K562 (cell line): ENCODE measurements around the gene DCLK3. TPM values are rescaled to one million over a fixed set of nuclear protein-coding genes. Genes with fewer than 3 reads are reported as not detected.

Experiments used
- ATAC-seq: fragments of 200-7000 bp; cut with Tn5 transposase; 3 replicates; pipeline ENCODE4 v1.9.1; 2020; ENCODE audit warnings: moderate library complexity
- BruUV-seq: library from RNA; stranded (reverse); fragments of 400-500 nt; replicated peaks from 2 replicates; lab custom pipeline; 2021; lab: Mats Ljungman, UMichigan
- CTCF ChIA-PET: fragments of 300-600 bp; formaldehyde crosslinking; extraction: SDS; loops from one replicate; lab custom pipeline; 2021; ENCODE audit warnings: low intra/inter-chr PET ratio; lab: Yijun Ruan, JAX
- POLR2A ChIA-PET: fragments of 300-600, 350-650 bp; sonication (Branson Sonifier 250); formaldehyde crosslinking; extraction: SDS; loops from one replicate; lab custom pipeline; 2021; ENCODE audit warnings: antibody characterized with exemption, inconsistent platforms; lab: Yijun Ruan, JAX
- DNase-seq, 4 experiments: peaks; one replicate each; pipeline versions ENCODE4 v3.0.0 to v3.0.0-alpha.2; 2011 to 2018; ENCODE audit warnings: low spot score in 3 of 4, mixed read lengths in 3 of 4; ENCODE audit errors: extremely low read depth in 1 of 4
- FAIRE-seq: peaks from 2 replicates; lab custom pipeline; 2011; peaks lifted over from hg19 to GRCh38; lab: Jason Lieb, UNC
- H2AFZ ChIP-seq: 2 replicates; pipeline ENCODE4 v1.6.0; 2011; ENCODE audit warnings: low read depth, low read length, control low read depth, inconsistent platforms
- H3K27ac ChIP-seq: fragments of 200-600 bp; 3 replicates; pipeline ENCODE4 v1.8.0; 2011; ENCODE audit warnings: low read depth, mild to moderate bottlenecking, control low read depth, inconsistent platforms, low read length, moderate library complexity, mixed read lengths; ENCODE audit errors: extremely low read depth
- H3K27me3 ChIP-seq, 2 experiments: fragments of 300-600 bp in 1 of 2; 2 replicates in 1 of 2; 3 replicates in 1 of 2; pipeline versions ENCODE4 v1.6.0 to v1.8.0; 2011; ENCODE audit warnings: inconsistent platforms in 2 of 2, low read length in 2 of 2, mild to moderate bottlenecking in 1 of 2, mixed read lengths in 1 of 2, moderate library complexity in 1 of 2; ENCODE audit not compliant: control insufficient read depth in 2 of 2, insufficient read depth in 2 of 2
- H3K36me3 ChIP-seq: fragments of 300-600 bp; 3 replicates; pipeline ENCODE4 v1.8.0; 2011; ENCODE audit warnings: mild to moderate bottlenecking, low read length, inconsistent platforms; ENCODE audit not compliant: control insufficient read depth, insufficient read depth
- H3K4me1 ChIP-seq, 2 experiments: fragments of 200-600 bp in 1 of 2; replicated peaks in 1 of 2; 2 replicates in 1 of 2; 3 replicates in 1 of 2; pipeline versions ENCODE4 v1.5.1 to v1.8.0; 2011; ENCODE audit warnings: inconsistent platforms in 2 of 2, low read length in 2 of 2, mild to moderate bottlenecking in 1 of 2, mixed read lengths in 1 of 2, moderate library complexity in 1 of 2; ENCODE audit not compliant: control insufficient read depth in 2 of 2, insufficient read depth in 2 of 2
- H3K4me2 ChIP-seq: 2 replicates; pipeline ENCODE4 v1.6.1; 2011; ENCODE audit warnings: low read length, control low read depth, inconsistent platforms, mixed read lengths; ENCODE audit not compliant: insufficient read depth
- H3K4me3 ChIP-seq: fragments of 200-600 bp; sonication (generic), shearing (Covaris generic); 2 replicates; pipeline ENCODE4 v1.5.1; 2016; ENCODE audit warnings: control low read depth, inconsistent platforms
- H3K79me2 ChIP-seq: fragments of 200-600 bp; 3 replicates; pipeline ENCODE4 v1.8.0; 2011; ENCODE audit warnings: low read length, inconsistent platforms; ENCODE audit not compliant: control insufficient read depth, insufficient read depth
- H3K9ac ChIP-seq, 2 experiments: 2 replicates each; pipeline versions ENCODE4 v1.6.0 to v1.6.1; 2011; ENCODE audit warnings: low read depth in 2 of 2, low read length in 2 of 2, control low read depth in 1 of 2, inconsistent platforms in 1 of 2, mild to moderate bottlenecking in 1 of 2, mixed read lengths in 1 of 2; ENCODE audit not compliant: insufficient read depth in 1 of 2
- H3K9me1 ChIP-seq: one replicate; pipeline ENCODE4 v1.6.0; 2011; ENCODE audit warnings: inconsistent platforms, mild to moderate bottlenecking, low read length, moderate library complexity; ENCODE audit not compliant: control insufficient read depth, insufficient read depth
- H3K9me3 ChIP-seq: replicated peaks from 2 replicates; pipeline ENCODE4 v1.5.1; 2011; ENCODE audit warnings: low read depth, low read length, inconsistent platforms; ENCODE audit not compliant: control insufficient read depth, insufficient read depth
- H4K20me1 ChIP-seq: replicated peaks from 2 replicates; pipeline ENCODE4 v1.6.1; 2011; ENCODE audit warnings: low read length, inconsistent platforms, mixed read lengths; ENCODE audit not compliant: control insufficient read depth, insufficient read depth
- C11orf30 ChIP-seq: fragments of 450-650 bp; IDR thresholded peaks from 2 replicates; pipeline ENCODE4 v1.6.1; 2016; ENCODE audit warnings: low read depth, mild to moderate bottlenecking
- CTBP1 ChIP-seq: fragments of 450-650 bp; IDR thresholded peaks from 2 replicates; pipeline ENCODE4 v1.6.1; 2016; ENCODE audit warnings: borderline replicate concordance
- GABPB2 ChIP-seq: fragments of 250-450 bp; sonication (Bioruptor Pico); conservative IDR thresholded peaks from 2 replicates; pipeline ENCODE4 v1.5.1; 2021; ENCODE audit warnings: mild to moderate bottlenecking
- HDAC3 ChIP-seq: fragments of 450-650 bp; IDR thresholded peaks from 2 replicates; pipeline ENCODE4 v1.6.1; 2018; ENCODE audit warnings: borderline replicate concordance, mild to moderate bottlenecking, moderate library complexity; ENCODE audit not compliant: partially characterized antibody
- IRF2 ChIP-seq: sonication (generic); formaldehyde crosslinking; IDR thresholded peaks from 2 replicates; pipeline ENCODE4 v1.8.1; 2022; ENCODE audit warnings: mild to moderate bottlenecking, missing genetic modification reagents
- MYNN ChIP-seq, 2 experiments: sonication (generic); formaldehyde crosslinking in 1 of 2; IDR thresholded peaks; 2 replicates each; pipeline versions ENCODE4 v1.5.0 to v1.6.1; 2016 to 2020; ENCODE audit warnings: antibody characterized with exemption in 1 of 2, missing genetic modification reagents in 1 of 2
- SMARCA5 ChIP-seq: fragments of 450-650 bp; IDR thresholded peaks from 2 replicates; pipeline ENCODE4 v1.6.1; 2016
- SNRNP70 ChIP-seq: fragments of 200-400 bp; formaldehyde crosslinking; optimal IDR thresholded peaks from 2 replicates; pipeline ENCODE3; 2017; ENCODE audit warnings: low read depth, low read length
- ZBTB5 ChIP-seq: fragments of 450-650 bp; IDR thresholded peaks from 2 replicates; pipeline ENCODE4 v1.6.1; 2017; ENCODE audit warnings: antibody characterized with exemption
- ZBTB8A ChIP-seq: fragments of 450-650 bp; IDR thresholded peaks from 2 replicates; pipeline ENCODE4 v1.6.1; 2018; ENCODE audit warnings: mild to moderate bottlenecking, moderate library complexity; ENCODE audit not compliant: partially characterized antibody
- ZNF561 ChIP-seq: fragments of 450-650 bp; formaldehyde crosslinking; conservative IDR thresholded peaks from 2 replicates; pipeline ENCODE4 v1.4.0; 2020; ENCODE audit warnings: mild to moderate bottlenecking, moderate library complexity
- WGBS: fragments of 100-300 bp; shearing (Covaris generic); methylation state at CpG from one replicate; pipeline ENCODE4 v1.1.6; 2016; ENCODE audit warnings: low coverage, mixed read lengths; ENCODE audit not compliant: insufficient coverage; ENCODE audit errors: missing lambda C conversion rate; 5-methylcytosine and 5-hydroxymethylcytosine counted together
- in situ Hi-C: fragments of 300-500 bp; cut with MboI; formaldehyde crosslinking; loops from 4 replicates; pipeline ENCODE4 v1.15.0; 2018; ENCODE audit warnings: inconsistent platforms, mixed read lengths
- intact Hi-C: fragments of 100-400 bp; cut with micrococcal nuclease; formaldehyde crosslinking; loops from 2 replicates; pipeline ENCODE4 v1.14.2; 2022
- polyA plus RNA-seq, 8 experiments: library from polyadenylated mRNA; depleted of rRNA in 4 of 8; stranded (reverse) in 5 of 8; unstranded in 3 of 8; fragments of >200 nt; fragmentation: Nextera tagmentation in 2 of 8; fragmentation: Illumina TruSeq in 1 of 8; extraction: Ambion mirVana in 2 of 8; extraction: Trizol in 1 of 8; gene quantifications; 2 replicates each; pipeline versions ENCODE4 v1.2.1 to v1.2.3, GENCODE V29; 2011 to 2014; ENCODE audit warnings: inconsistent platforms in 1 of 8, missing spikeins in 1 of 8
- total RNA-seq, 7 experiments: library from RNA; depleted of rRNA in 6 of 7; stranded (reverse); fragments of >200 nt in 6 of 7; fragmentation: Illumina TruSeq in 2 of 7; extraction: Trizol in 2 of 7; gene quantifications; 2 replicates each; pipeline versions ENCODE4 v1.2.1 to v1.2.3, GENCODE V29; 2011 to 2021; ENCODE audit warnings: low replicate concordance in 1 of 7
- TF ChIP-seq, protein P1 (sequence below): fragments of 450-650 bp; formaldehyde crosslinking; IDR thresholded peaks from 2 replicates; pipeline ENCODE4 v1.4.0; 2020; ENCODE audit warnings: mild to moderate bottlenecking
- TF ChIP-seq, protein P2 (sequence below): fragments of 450-650 bp; formaldehyde crosslinking; IDR thresholded peaks from 2 replicates; pipeline ENCODE4 v1.4.0; 2022; ENCODE audit warnings: mild to moderate bottlenecking, moderate library complexity
- TF ChIP-seq, protein P3 (sequence below), 2 experiments: fragments of 450-650 bp in 1 of 2; sonication (generic) in 1 of 2; formaldehyde crosslinking in 1 of 2; IDR thresholded peaks in 1 of 2; conservative IDR thresholded peaks in 1 of 2; 2 replicates each; pipeline versions ENCODE4 v1.6.1 to v1.8.1; 2016 to 2023; ENCODE audit warnings: mild to moderate bottlenecking in 2 of 2, moderate library complexity in 2 of 2, inconsistent platforms in 1 of 2, missing genetic modification reagents in 1 of 2

Gene DCLK3
- total and polyA plus RNA-seq, 9 of the 15 experiments (the other 6 are each of a cell fraction or from before 2014, with no cell fraction given) = not detected

DNA sequence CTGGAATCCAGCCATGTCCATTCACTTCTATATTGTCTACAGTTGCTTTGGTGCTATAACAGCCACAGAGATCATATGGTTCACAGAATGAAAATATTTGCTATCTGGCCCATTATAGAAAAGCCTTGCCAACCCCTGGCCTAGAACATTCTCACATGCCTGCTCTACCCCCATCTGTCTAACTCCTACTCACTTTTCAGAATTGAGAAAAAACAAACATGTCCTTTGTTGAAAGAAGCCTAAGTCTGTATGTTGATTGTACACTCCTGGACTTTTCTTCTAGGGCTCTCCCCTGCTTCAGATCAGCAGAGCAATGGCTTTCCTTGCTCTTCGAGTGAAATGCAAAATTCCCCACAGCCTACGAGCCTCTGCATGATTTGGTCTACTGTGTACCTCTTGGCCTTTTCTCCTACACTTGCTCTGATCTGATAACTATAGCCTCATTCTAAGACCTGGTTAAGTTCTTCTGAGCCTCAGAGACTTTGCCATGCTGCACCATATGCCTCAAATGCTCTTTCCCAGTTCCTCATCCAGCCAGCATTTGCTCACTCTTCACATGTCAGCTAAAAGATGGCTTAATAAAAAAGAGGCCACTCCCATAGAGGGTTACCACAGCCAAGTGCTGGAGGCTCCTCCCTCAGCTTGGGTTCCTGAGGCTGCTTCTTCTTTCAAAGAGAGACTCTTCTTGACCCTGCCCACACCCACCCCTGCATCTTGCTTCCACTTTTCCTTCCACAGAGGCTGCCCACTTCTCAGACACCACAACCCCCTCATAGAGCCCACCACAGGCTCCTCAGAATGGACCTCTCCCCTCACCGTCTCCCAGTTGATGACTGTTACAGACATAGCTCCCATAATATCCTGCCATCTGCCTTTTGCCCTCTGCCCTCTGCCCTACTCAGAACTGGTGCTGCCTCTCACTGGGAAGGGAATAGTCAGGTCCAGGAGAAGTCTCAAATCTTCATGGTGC is 22.9 kb upstream of the DCLK3 start (continued):
- TF ChIP-seq ZNF561 (CRISPR knock-in tag) = no peak
- TF ChIP-seq, protein P1, sequence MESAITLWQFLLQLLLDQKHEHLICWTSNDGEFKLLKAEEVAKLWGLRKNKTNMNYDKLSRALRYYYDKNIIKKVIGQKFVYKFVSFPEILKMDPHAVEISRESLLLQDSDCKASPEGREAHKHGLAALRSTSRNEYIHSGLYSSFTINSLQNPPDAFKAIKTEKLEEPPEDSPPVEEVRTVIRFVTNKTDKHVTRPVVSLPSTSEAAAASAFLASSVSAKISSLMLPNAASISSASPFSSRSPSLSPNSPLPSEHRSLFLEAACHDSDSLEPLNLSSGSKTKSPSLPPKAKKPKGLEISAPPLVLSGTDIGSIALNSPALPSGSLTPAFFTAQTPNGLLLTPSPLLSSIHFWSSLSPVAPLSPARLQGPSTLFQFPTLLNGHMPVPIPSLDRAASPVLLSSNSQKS (CRISPR knock-in tag) = no peak
- TF ChIP-seq HDAC3 = no peak
- TF ChIP-seq, protein P2, sequence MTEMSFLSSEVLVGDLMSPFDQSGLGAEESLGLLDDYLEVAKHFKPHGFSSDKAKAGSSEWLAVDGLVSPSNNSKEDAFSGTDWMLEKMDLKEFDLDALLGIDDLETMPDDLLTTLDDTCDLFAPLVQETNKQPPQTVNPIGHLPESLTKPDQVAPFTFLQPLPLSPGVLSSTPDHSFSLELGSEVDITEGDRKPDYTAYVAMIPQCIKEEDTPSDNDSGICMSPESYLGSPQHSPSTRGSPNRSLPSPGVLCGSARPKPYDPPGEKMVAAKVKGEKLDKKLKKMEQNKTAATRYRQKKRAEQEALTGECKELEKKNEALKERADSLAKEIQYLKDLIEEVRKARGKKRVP = no peak
- TF ChIP-seq, all 486 proteins: peak for 0

- ATAC-seq (no peak), FAIRE-seq (no peak), DNase-seq (no peak)
- H3K27me3 ChIP-seq = no peaks in the 10 kb centered on the region
- no peak overlapping the region for H3K27ac ChIP-seq
- no peak overlapping the region for H2AFZ ChIP-seq
- H3K4me2 ChIP-seq = no peak overlapping the region
- no peaks in the 10 kb centered on the region for H3K36me3 ChIP-seq
- CTCF ChIA-PET = no interaction called here
- no peaks in the 10 kb centered on the region for H3K9me3 ChIP-seq
- H3K9ac ChIP-seq = no peak overlapping the region
- WGBS = 0% methylated on average over 3 of the region's 3 CpGs
- H3K9me1 ChIP-seq = no peaks in the 10 kb centered on the region
- intact Hi-C loops (no loop called here), in situ Hi-C loops (no loop called here)
- no peak overlapping the region for H3K4me3 ChIP-seq
- H3K4me1 ChIP-seq = no peaks in the 10 kb centered on the region
- BruUV-seq = no TSS peak
- H4K20me1 ChIP-seq = no peaks in the 10 kb centered on the region
- H3K79me2 ChIP-seq = no peaks in the 10 kb centered on the region
- POLR2A ChIA-PET = interaction anchor here (0.9 to 1.4 kb wide), 3 partner anchors 12 to 21 kb away, joined by 3 to 4 read pairs (median 3); no protein-coding TSS in a partner anchor
- no peak for TF ChIP-seq ZBTB5
- TF ChIP-seq MYNN (IDR thresholded peaks at IDR 0.05) = no peak
- no peak for TF ChIP-seq MYNN (CRISPR knock-in tag; IDR thresholded peaks at IDR 0.05)
- TF ChIP-seq ZBTB8A = no peak
- TF ChIP-seq SNRNP70 = no peak
- no peak for TF ChIP-seq SMARCA5
- TF ChIP-seq CTBP1 = no peak
- no peak for TF ChIP-seq C11orf30
- TF ChIP-seq, protein P3, sequence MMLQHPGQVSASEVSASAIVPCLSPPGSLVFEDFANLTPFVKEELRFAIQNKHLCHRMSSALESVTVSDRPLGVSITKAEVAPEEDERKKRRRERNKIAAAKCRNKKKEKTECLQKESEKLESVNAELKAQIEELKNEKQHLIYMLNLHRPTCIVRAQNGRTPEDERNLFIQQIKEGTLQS (IDR thresholded peaks at IDR 0.05) = no peak
- TF ChIP-seq, protein P3 (CRISPR knock-in tag; conservative IDR thresholded peaks at IDR 0.05) = no peak
- TF ChIP-seq IRF2 (CRISPR knock-in tag) = no peak
- TF ChIP-seq GABPB2 (CRISPR knock-in tag) = no peak
Observed at GRCh38 chr3:36784138-36784635, 19.8 kb upstream of the DCLK3 start.
